ENCODE data around the gene ZIC3. TPM values are rescaled to one million over a fixed set of nuclear protein-coding genes. Genes with fewer than 3 reads are reported as not detected.

ZIC3 gene

DNA sequence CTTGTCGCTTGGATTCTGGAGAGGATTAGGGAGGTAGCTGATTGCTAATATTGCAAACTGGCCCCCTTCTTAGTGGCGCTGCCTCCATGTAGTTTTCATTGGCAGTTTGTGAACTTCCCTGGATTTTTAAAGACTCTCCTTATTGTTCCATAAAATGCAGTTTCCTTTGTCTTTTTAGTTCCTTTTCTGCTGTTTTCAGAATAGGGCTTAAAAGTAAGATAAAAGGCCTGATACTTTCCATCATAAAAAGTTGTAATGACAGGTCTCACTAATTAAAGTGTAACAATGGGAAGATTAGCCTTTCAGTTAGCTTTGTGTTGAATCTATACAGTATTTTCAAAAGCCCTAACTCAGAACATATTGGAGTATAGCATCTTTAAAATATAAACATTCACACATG, 21.2 kb downstream of the ZIC3 start:
- Histone ChIP-seq H4K5ac (ENCODE audit: low read length) (no peak overlapping the region), H3K4me2 (ENCODE audit: low read length) (no peak overlapping the region), H2BK120ac (ENCODE audit: low read depth, low read length) (no peak overlapping the region), H3K4ac (ENCODE audit: low read depth, low read length) (no peak overlapping the region), H3K79me2 (ENCODE audit: control insufficient read depth, insufficient read depth, low read length) (no peaks in the 10 kb centered on the region), H3K4me1 (ENCODE audit: control insufficient read depth, low read depth, low read length) (no peaks in the 10 kb centered on the region), H3K27ac (ENCODE audit: low read depth, low read length) (no peak overlapping the region), H3K9ac (ENCODE audit: low read length) (no peak overlapping the region), H2AK5ac (ENCODE audit: low read length) (no peak overlapping the region), H3K56ac (ENCODE audit: low read length) (no peak overlapping the region), H2BK5ac (ENCODE audit: low read length) (no peak overlapping the region), H3K36me3 (ENCODE audit: control insufficient read depth, insufficient read depth, low read length) (no peaks in the 10 kb centered on the region), H3K18ac (ENCODE audit: low read length) (no peak overlapping the region), H2BK15ac (replicated peaks; ENCODE audit: low read depth) (no peak overlapping the region), H3K23ac (ENCODE audit: low read length) (no peak overlapping the region), H4K8ac (ENCODE audit: low read depth, low read length) (no peak overlapping the region), H3K79me1 (ENCODE audit: low read length) (no peaks in the 10 kb centered on the region), H3K27me3 (ENCODE audit: insufficient read depth, low read length, poor library complexity) (no peaks in the 10 kb centered on the region), H3K4me3 (ENCODE audit: low read length) (no peak overlapping the region)
- no peak for DNase-seq
- no CpG with 5 or more reads among the region's 2 CpGs for WGBS (ENCODE audit: extremely low coverage, insufficient coverage, low lambda C conversion rate)

DNA sequence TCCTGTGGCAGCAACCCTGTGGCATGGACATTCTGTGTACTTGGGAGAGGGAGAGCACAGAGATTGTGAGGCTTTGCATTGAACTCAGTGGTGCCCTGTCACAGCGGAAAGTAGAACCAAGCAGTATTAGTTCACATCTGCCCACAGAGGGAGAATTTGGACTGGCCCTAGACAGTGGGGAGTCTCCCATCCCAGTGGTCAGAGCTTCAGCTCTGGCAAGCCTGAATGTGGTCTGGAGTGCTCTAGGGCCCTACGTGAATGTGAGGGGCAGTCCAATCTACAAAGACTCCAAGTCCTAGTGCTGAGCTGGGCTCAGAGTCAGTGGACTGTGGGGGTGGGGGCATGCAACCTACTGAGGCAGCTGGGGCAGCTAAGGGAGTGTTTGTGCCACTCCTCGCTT, 34.8 kb downstream of the ZIC3 start:
- Histone ChIP-seq H2BK120ac (ENCODE audit: low read depth, low read length) (no peak overlapping the region), H2AK5ac (ENCODE audit: low read length) (no peak overlapping the region), H3K27me3 (ENCODE audit: insufficient read depth, low read length, poor library complexity) (no peaks in the 10 kb centered on the region), H3K23ac (ENCODE audit: low read length) (no peak overlapping the region), H3K79me1 (ENCODE audit: low read length) (no peaks in the 10 kb centered on the region), H3K4me1 (ENCODE audit: control insufficient read depth, low read depth, low read length) (no peaks in the 10 kb centered on the region), H3K27ac (ENCODE audit: low read depth, low read length) (no peak overlapping the region), H3K4me2 (ENCODE audit: low read length) (no peak overlapping the region), H4K8ac (ENCODE audit: low read depth, low read length) (no peak overlapping the region), H2BK15ac (replicated peaks; ENCODE audit: low read depth) (no peak overlapping the region), H3K9ac (ENCODE audit: low read length) (no peak overlapping the region), H3K4ac (ENCODE audit: low read depth, low read length) (no peak overlapping the region), H4K5ac (ENCODE audit: low read length) (no peak overlapping the region), H3K56ac (ENCODE audit: low read length) (no peak overlapping the region), H2BK5ac (ENCODE audit: low read length) (no peak overlapping the region), H3K79me2 (ENCODE audit: control insufficient read depth, insufficient read depth, low read length) (no peaks in the 10 kb centered on the region), H3K18ac (ENCODE audit: low read length) (no peak overlapping the region), H3K4me3 (ENCODE audit: low read length) (no peak overlapping the region), H3K36me3 (ENCODE audit: control insufficient read depth, insufficient read depth, low read length) (no peaks in the 10 kb centered on the region)
- DNase-seq = no peak
- no CpG with 5 or more reads among the region's 3 CpGs for WGBS (ENCODE audit: extremely low coverage, insufficient coverage, low lambda C conversion rate)

Small RNA genes lying within 50 kb of the gene (small RNA-seq; reads per million reads assigned to genes)
- not detected for gene RN7SL325P (ENCODE audit: insufficient read depth)

Measured in mesendoderm (in vitro differentiated cells).